ENCODE data around the gene HIRA.

GRCh38 chr22:19387575-19387974 is 44.0 kb downstream of the HIRA start:
- TF ChIP-seq, protein P1, sequence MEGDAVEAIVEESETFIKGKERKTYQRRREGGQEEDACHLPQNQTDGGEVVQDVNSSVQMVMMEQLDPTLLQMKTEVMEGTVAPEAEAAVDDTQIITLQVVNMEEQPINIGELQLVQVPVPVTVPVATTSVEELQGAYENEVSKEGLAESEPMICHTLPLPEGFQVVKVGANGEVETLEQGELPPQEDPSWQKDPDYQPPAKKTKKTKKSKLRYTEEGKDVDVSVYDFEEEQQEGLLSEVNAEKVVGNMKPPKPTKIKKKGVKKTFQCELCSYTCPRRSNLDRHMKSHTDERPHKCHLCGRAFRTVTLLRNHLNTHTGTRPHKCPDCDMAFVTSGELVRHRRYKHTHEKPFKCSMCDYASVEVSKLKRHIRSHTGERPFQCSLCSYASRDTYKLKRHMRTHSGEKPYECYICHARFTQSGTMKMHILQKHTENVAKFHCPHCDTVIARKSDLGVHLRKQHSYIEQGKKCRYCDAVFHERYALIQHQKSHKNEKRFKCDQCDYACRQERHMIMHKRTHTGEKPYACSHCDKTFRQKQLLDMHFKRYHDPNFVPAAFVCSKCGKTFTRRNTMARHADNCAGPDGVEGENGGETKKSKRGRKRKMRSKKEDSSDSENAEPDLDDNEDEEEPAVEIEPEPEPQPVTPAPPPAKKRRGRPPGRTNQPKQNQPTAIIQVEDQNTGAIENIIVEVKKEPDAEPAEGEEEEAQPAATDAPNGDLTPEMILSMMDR (IDR thresholded peaks at IDR 0.05) = no peak
- TF ChIP-seq EP300 (IDR thresholded peaks at IDR 0.05) = no peak
- TF ChIP-seq RFX5 (IDR thresholded peaks at IDR 0.05) = no peak
- TF ChIP-seq POLR2A (IDR thresholded peaks at IDR 0.05; ENCODE audit: low read length) = no peak
- TF ChIP-seq KDM5A (IDR thresholded peaks at IDR 0.05) = no peak
- no peak for TF ChIP-seq MYC (IDR thresholded peaks at IDR 0.05; ENCODE audit: borderline replicate concordance, low read length)
- TF ChIP-seq, protein P2, sequence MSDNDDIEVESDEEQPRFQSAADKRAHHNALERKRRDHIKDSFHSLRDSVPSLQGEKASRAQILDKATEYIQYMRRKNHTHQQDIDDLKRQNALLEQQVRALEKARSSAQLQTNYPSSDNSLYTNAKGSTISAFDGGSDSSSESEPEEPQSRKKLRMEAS (IDR thresholded peaks at IDR 0.05) = no peak
- no peak for TF ChIP-seq MAFK (IDR thresholded peaks at IDR 0.05; ENCODE audit: partially characterized antibody)
- TF ChIP-seq CEBPB (IDR thresholded peaks at IDR 0.05) = no peak
- no peak for TF ChIP-seq RCOR1 (IDR thresholded peaks at IDR 0.05; ENCODE audit: low read depth, low read length)
- no peak for TF ChIP-seq MAZ (IDR thresholded peaks at IDR 0.05; ENCODE audit: borderline replicate concordance, low read depth, low read length)
- TF ChIP-seq USF2 (IDR thresholded peaks at IDR 0.05) = no peak
- TF ChIP-seq JUNB (IDR thresholded peaks at IDR 0.05) = no peak

Data from A549 (cell line).